GM18861 (cell line): ENCODE data around the gene NFYC.
A peak's percentile ranks its signal among the peaks of the same experiment; 100 is the strongest.
"Not testable (repeated sequence)": the region's sequence is repeated elsewhere in the genome, so short reads cannot be mapped to it uniquely, and the experiment has no call there.

Experiments
- ATAC-seq: cut with Tn5 transposase; IDR thresholded peaks from one replicate; pipeline ENCODE4 v1.9.1; 2021; ENCODE audit not compliant: unreplicated experiment

NFYC gene

DNA sequence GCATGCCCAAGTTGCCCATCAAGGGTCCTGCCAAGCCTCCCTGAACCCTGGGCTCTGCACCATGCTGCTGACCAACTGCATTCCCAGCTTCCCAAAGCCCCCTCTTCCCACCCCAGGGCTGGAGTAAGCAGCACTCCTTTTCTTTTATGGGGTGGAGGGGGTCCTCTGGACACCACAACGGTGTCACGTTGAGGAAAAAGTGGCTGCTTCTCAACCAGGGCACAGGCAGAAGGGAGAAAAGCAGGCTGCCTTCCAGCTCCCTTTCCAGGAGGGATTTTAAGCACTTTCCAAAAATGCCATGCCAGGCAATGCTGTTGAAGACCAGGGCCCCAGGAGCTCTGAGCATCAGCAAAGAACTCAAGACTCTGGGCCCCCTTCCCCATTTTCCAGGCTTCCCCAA is 26.7 kb upstream of the NFYC start:
- ATAC-seq = no peak

DNA sequence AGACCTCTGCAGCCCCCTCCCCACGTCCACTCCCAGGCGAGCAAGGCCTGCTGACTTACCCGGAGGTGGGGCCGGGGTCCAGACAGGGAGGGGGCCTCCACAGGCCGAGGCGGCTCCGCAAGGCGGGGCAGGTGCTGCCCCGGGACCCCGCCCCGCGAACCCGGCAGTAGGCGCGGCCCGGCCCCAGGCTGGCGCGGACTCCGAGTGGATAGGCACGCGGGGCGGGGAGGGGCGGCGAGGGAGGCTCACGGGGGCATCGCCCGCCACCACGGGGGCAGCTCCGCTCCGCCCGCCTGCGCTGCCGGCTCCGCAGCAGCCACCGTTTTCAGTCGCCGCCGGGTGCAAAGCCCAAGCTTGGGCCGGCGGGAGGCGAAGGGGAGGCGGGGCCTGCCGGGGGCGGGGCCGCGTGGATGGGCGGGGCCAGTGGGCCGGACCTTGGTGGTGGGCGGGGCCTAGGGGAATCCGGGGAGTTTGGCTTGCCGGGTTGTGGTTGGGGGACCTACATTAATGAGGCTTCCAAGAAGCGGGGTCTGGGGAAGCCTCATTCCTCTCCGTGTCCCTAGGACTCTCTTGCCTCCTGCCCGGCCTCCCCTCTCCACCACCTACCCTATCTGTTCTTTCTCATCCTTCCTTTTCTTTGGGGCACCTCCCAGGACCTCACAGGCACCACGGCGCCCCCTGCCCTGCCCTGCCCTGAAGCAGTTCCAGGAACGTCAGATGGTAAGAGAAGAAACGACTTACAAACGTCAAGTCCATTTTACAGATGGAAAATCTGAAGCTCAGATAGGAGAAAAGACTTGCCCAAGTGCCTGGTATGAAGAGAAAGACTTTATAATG is 26.0 kb upstream of the NFYC start, which contains the start of gene RIMS3:
RIMS3 (minus strand) TSS at position 348 of the 837 bp plus-strand sequence. CDS start 23,757 bp downstream, outside the sequence.
- peak; percentile 49 for ATAC-seq

DNA sequence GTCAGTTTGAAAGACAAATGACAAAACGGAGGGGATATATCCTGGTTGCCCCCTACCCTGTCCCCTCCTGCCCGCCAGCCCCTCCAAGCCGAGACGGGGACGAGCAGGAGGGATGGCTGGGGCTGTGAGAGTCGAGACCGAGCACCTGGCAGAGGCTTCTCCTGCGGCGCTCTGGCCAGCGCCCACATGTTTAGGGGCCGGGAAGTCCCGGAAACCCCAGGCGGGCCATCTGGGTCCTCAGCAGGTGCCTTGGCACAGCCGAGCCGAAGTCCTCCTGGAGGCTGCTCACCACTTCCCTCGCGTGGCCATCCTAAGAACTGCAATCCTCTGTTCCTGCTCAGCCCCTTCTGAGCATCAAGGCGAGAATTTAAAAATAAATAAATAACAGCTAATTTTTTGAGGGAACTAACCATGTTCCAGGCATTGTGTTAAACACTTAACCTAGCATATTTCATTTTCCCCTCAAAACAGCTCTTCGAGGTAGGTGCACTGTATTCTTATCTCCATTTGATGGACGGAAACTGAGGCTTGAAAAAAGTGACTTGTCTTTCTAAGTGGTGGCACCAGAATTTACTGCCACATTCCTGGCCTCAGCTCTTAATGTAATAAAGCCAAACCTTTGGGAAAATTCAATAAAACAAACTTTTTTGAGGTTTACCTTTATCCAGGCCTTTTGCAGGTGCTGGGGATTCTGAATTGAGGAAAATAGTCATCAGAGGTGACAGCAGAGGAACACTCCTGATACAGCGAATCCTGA is 22.6 kb upstream of the NFYC start:
- ATAC-seq = peak; percentile 50

DNA sequence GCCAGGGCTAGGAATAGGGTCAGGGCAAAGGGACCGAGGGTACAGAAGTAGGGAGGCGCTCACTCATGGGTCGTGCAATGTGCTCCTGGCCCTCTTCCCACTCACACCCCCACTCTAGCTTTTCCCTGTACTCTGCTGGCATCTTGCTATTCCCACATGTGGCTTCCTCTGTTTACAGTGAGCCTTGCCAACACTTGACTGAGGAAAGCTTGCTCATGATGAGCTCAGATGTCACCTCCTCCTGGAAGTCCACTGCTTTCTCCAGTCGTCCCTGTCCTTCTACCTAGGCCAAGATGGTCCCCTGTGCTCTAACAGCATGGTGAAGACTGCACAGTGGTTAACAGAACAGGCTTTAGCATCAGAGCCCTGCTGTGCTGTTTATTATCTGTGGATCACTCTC is 18.1 kb upstream of the NFYC start:
- ATAC-seq = no peak

DNA sequence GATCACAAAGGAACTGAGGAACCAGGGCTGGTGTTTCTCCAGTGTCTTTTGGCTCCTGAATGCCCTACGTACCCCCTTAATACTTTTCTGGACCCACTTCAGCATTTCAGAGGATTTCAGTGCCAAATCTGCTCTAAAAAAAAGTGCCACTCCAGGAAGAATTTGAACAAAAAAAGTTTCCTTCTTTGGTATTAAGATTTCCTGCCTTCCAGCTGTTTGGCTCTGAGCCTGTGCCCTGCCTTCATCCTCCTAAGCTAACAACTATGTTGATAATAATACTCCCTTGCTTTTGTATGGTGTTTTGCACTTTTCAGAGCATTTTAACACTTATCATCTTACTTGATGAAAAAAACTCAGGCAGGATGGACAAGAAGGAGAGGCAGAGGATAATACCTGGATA is 15.0 kb upstream of the NFYC start:
- ATAC-seq = no peak

DNA sequence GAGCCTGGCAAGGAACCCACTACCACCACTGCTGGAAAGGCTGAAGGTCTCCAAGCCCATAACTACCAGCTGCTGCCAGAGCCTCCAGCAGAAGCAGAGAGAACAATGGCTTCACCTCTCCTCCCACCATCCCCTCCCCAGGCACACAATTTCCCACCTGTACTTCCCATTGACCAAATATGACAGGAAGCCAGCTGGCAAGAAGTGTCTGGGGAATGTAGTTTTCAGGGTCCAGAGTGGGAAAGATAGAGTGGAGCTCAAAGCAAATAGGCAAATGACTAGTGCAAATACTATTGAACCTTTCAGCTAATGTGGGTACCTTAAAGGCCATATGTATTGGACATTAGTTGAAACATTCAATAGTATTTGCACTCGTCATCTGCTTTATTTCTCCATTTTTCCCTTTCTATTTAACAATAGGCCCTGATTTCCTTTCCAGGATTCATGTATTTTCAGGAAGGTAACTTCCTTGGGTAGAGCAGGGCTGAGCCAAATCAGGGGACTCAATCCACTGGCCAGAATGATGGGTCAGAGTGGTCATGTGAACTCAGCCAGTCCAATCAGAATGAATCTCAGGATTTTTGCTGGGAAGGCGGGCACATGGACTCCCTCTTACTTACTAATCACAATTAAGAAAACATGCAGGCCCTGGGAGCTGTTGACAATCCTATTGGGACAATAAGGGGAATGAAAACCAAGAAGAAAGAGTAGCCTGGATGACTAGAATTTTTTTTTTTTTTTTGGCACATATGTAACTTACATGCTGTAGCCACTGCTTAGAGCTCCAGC is 12.1 kb upstream of the NFYC start:
- no peak for ATAC-seq

DNA sequence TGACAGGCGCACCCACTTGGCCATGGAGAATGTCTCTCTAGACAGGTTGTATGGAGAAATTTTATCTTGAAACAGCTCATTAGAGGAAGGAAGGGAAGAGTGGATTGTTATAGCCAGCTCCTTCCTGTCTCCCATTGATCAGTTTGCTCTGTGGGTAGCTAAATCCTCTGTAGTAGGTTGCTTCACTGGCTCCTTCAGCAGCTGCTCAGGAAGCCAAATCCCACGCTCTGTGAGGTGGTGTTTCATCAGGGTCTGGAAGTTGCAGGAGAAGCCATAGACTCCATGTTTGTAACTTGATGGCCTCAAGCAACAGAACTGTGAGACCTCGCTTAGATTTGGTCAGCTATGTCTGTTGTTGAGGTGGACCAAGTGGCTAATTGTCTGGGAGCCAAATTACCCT is 6.8 kb upstream of the NFYC start:
- ATAC-seq = no peak

DNA sequence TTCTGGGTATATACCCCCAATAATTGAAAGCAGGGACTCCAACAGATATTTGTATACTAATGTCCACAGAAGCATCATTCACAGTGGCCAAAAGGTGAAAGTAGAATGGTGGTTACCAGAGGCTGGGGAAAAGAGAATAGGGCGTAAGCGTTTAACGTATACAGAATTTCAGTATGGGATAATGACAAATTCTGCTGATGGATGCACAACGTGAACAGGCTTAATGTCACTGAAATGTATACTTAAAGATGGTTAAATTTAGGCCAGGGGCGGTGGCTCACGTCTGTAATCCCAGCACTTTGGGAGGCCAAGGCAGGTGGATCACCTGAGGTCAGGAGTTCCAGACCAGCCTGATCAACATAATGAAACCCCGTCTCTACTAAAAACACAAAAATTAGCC is 4.4 kb upstream of the NFYC start:
- ATAC-seq = no peak

DNA sequence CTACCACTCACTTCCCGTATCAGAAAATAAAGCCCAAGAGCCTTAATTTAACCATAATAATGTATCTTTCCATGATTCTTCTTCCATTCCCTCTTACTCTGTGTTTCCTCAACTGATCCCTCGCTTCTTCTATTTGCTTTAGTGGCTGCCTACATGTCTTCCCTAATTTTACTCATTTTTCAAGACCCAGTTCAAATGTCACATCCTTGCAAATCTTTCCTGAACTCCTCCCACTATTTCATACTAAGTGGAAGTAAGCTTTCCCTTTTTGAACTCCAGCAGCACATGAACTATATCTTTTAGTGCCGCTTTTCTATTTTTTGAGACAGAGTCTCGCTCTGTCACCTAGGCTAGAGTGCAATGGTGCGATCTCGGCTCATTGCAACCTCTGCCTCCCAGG is 3.8 kb upstream of the NFYC start:
- ATAC-seq = no peak

DNA sequence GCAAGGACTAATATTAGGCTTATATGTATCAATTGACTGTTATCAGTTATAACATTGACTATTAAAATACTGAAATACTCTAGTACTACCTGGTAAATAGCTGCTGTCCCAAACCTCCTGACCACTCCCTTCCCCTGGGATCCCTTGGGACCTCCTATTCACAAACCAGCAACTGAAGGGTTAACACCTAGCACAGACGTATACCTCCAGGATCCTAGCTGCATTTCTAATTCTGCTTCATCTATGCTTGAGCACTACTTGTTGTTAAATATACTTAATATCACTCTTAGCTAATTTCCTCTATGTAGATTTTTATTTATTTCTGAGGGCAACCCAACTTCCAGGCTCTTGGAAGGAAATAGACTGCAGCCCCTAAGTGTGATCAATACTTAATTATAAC is 1.8 kb upstream of the NFYC start:
- no peak for ATAC-seq

DNA sequence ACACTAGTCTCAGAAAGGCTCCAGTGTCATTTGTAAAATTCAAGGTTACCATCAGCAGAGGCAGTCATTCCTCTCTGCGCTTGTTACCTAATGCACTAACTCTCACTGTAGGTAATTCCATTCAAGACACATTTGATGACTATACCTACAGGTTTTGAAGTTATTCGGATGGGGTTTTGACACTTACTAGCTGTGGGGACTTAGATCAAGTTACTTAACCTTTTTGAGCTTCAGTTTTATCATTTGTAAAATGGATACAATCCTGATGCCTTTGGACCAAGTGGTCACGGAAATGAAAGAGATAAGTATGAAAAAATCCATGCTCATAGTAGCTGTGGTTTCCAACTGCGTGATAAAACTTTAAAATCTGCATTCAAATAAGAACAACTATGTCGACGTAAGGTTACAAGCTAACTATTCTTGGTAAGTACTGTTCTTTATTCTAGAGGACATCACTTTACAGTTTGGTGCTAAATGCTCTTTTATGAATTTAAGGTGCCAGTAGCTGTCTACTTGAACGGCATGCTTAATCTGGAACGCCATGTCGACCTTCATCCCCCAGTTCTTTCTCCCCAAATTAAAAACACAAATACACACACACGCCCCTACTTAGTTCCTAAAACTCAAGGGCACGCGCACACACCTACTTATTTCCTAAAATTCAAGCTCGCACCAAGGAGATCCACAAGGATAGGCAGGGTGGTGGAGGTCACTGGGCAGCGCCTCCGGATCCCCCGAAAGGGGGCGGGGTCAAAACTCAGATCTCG is 550 bp upstream of the NFYC start:
- ATAC-seq = no peak

DNA sequence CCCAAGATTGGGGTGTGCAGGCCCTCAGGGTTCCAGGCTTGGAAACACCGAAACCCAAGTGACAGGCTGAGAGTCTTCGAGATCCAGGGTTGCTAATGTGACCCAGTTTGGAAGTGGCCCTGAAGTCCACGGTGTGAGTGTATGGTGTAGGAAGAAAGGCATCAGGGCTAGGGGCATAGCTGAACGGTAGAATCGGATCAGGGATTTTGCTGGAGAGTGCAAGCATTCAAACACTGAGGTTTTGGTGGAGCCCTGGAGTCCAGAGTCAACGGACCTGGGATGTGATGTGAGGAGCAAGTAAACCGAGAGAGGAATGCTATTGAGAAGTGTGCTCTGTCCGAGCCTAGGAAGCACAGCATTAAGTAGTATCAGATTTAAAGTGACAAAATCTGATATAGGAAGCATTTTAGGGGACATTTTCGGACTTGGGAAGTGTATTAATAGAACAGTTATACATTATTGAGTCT is 958 bp downstream of the NFYC start:
- ATAC-seq = no peak

DNA sequence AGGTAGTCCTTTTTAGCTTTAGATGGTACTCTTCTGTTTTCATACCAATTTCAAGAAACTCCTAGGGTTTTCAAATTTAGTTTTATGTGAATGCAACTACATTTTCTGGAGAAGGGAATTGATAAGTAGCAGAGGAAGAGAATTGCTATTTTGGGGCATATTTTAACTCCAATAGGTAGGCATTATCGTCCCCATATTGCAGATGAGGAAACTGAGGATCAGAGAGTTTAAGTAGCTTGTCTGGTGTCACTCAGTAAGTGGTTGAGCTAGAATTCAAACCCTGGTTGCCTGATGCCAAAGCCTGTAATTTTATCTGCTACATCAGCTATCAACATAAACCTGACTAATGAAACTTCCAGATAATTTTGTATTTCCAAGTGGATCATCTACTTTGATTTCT is 1.9 kb downstream of the NFYC start:
- ATAC-seq = no peak

DNA sequence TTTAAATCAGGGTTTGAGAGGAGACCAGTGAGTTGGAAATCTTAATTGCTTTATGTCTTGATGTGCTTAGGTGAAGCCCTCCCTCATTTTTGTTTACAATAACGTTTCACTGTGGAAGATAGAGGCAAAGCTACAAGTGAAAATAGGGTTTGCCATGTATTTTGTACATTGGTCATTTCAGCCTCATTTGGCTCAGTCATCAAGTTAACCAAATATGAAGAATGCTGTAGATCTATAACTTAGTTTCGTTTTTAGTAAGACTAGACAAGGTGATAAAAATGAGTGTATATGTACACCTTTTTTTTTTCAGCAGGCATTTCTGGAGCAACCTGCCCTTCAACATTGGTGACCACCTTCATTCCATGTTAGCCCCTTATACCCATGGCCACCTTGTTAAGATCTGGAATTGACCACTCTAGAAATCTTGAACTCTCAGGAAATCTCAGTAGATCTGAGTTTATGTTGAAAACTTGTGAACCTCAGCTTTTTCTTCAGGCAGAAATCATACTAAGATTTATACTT is 2.9 kb downstream of the NFYC start:
- ATAC-seq = no peak

DNA sequence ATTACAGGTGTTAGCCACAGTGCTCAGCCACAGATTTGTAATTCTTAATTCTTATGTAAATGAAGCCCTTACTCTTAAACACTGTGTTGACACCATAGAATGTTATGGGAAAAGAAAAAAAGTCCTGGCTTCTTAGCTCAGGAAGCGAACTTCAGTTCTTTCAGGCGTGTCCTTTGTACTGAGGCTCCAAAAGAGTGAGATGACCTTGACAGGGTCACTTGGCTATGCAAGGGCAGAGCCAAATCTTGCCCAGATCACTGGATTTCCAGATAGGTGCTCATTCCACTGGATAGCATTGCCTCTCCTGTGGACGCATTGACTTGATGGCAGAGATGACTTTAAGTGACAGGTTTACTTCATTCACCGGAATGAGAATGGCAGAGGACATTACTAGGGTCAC is 4.8 kb downstream of the NFYC start:
- ATAC-seq = no peak

DNA sequence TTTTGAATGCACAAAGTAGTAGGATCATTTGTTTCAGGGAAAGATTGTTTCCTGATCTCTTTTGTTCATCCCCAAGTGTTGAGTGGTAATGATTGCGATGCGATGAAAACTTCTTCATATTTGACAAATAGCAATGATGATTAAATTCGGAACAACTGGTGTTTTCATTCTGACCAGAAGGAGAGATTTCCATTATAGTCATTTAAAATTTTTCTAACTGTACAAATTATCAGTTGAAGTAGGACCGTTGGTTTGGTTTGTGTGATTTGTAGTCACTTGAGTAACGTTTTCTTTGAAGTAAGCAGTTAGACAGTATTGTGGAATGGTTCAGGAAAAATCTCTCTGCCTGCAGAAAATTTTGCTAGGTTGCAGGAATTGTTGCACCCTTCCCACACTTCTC is 5.9 kb downstream of the NFYC start:
- ATAC-seq = no peak

DNA sequence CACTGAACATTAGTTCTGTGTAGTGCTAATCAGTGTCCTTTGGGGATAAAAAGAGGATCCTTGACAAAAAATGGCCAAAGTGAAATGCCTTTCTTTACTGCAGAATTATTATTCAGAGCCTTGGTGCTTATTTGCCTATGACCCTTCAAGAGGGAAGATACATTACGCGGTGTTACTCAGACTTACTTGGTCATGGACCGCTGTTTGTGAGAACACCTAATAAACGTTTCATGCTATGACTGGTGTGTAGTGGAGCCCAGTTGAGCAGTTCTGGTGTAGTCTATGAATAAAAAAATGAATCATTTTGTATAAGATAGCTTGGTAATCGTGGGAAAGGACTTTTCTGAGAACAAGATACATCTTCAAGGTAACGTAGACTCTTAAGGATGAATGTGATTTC is 8.3 kb downstream of the NFYC start:
- peak; percentile 79 for ATAC-seq

DNA sequence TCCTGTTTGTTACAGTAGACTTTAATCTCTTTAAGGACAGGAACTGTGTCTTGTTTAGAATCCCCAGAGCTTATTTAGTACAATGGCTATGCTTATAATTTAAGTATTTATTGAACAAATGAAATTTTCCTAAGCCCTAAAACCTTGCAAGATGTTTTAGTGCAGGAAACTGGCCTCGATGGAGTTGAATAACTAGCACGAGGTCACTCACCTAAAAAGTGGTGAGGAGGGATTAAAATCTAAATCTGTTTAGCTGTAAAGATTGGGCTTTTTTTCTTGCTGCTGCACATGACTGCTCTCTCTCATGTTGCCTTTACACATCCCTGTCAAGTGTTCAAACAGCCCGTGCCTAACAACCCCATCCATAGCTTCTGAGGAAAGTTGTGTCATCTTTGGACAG is 10.2 kb downstream of the NFYC start:
- ATAC-seq = no peak

DNA sequence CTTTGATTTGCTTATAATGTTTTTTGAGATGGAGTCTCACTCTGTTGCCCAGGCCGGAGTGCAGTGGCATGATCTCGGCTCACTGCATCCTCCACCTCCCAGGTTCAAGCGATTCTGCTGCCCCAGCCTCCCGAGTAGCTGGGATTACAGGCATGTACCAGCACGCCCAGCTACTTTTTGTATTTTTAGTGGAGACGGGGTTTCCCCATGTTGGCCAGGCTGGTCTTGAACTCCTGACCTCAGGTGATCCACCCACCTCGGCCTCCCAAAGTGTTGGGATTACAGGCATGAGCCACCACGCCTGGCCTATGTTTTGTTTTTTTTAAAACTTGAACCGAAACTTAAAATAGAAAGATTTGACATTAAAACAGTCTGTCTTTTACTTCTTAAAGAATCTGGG is 11.3 kb downstream of the NFYC start:
- ATAC-seq = not testable (repeated sequence)

DNA sequence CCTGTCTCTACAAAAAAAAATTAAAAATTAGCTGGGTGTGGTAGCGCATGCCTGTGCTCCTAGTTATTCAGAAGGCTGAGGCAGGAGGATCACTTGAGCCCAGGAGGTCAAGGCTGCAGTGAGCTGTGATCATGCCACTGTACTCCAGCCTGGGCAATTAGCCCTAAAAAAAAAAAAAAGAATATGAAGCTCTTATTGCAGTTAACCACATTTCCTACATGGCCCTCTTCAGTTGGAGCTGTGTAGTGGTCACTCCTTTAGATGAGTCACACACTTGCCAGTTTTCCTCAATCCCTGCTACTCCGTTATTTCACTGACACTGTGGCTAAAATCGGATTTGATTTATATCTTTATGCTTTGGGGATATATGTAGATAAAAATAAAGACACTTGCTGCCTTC is 11.8 kb downstream of the NFYC start:
- ATAC-seq = no peak
